ENCODE measurements around the gene KCTD5. TPM values are rescaled to one million over a fixed set of nuclear protein-coding genes. Genes with fewer than 3 reads are reported as not detected.

The KCTD5 gene
- total and polyA plus RNA-seq, 2 experiments from 2014 or later, result 19.7 to 31.8 TPM

GRCh38 chr16:2704983-2705275 lies 22.6 kb downstream of the KCTD5 start:
- H3F3A ChIP-seq (replicated peaks; ENCODE audit: low read depth), result no peaks in the 10 kb centered on the region; the same call in 1 of the 2 replicates
- H3K4me3 ChIP-seq, result no peak overlapping the region
- no peak overlapping the region for H3K4me3 Mint-ChIP-seq
- H3K4me1 ChIP-seq (ENCODE audit: insufficient read depth), result no peaks in the 10 kb centered on the region
- H3K4me1 Mint-ChIP-seq, result no peaks in the 10 kb centered on the region
- TF ChIP-seq ZNF331 (CRISPR knock-in tag; IDR thresholded peaks at IDR 0.05; ENCODE audit: low read depth), result no peak
- no peak for TF ChIP-seq JUNB (IDR thresholded peaks at IDR 0.05; ENCODE audit: unreplicated experiment)
- no peak for TF ChIP-seq POLR2AphosphoS5 (IDR thresholded peaks at IDR 0.05; ENCODE audit: low read depth)
- no peak for TF ChIP-seq EZH2phosphoT487 (IDR thresholded peaks at IDR 0.05; ENCODE audit: unreplicated experiment)
- no peak for TF ChIP-seq EZH2 (IDR thresholded peaks at IDR 0.05; ENCODE audit: low read depth, unreplicated experiment)
- TF ChIP-seq ETS1 (IDR thresholded peaks at IDR 0.05), result no peak
- TF ChIP-seq STAT1 (IDR thresholded peaks at IDR 0.05; ENCODE audit: unreplicated experiment), result no peak
- no peak for TF ChIP-seq NANOG (IDR thresholded peaks at IDR 0.05; ENCODE audit: borderline replicate concordance)
- TF ChIP-seq ZNF462 (CRISPR knock-in tag; IDR thresholded peaks at IDR 0.05), result no peak
- TF ChIP-seq CREB1 (CRISPR knock-in tag; IDR thresholded peaks at IDR 0.05; ENCODE audit: low read depth), result no peak
- no peak for TF ChIP-seq ZNF114 (CRISPR knock-in tag; IDR thresholded peaks at IDR 0.05)
- TF ChIP-seq, protein P1, sequence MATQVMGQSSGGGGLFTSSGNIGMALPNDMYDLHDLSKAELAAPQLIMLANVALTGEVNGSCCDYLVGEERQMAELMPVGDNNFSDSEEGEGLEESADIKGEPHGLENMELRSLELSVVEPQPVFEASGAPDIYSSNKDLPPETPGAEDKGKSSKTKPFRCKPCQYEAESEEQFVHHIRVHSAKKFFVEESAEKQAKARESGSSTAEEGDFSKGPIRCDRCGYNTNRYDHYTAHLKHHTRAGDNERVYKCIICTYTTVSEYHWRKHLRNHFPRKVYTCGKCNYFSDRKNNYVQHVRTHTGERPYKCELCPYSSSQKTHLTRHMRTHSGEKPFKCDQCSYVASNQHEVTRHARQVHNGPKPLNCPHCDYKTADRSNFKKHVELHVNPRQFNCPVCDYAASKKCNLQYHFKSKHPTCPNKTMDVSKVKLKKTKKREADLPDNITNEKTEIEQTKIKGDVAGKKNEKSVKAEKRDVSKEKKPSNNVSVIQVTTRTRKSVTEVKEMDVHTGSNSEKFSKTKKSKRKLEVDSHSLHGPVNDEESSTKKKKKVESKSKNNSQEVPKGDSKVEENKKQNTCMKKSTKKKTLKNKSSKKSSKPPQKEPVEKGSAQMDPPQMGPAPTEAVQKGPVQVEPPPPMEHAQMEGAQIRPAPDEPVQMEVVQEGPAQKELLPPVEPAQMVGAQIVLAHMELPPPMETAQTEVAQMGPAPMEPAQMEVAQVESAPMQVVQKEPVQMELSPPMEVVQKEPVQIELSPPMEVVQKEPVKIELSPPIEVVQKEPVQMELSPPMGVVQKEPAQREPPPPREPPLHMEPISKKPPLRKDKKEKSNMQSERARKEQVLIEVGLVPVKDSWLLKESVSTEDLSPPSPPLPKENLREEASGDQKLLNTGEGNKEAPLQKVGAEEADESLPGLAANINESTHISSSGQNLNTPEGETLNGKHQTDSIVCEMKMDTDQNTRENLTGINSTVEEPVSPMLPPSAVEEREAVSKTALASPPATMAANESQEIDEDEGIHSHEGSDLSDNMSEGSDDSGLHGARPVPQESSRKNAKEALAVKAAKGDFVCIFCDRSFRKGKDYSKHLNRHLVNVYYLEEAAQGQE (IDR thresholded peaks at IDR 0.05; ENCODE audit: unreplicated experiment), result no peak
- no peak for TF ChIP-seq CTCF (conservative IDR thresholded peaks at IDR 0.05; ENCODE audit: low read depth in 2 of 2)
- H4K20me1 ChIP-seq (replicated peaks; ENCODE audit: insufficient read depth), result no peaks in the 10 kb centered on the region; the same call in 1 of the 2 replicates
- H3K27me3 ChIP-seq (ENCODE audit: insufficient read depth), result no peaks in the 10 kb centered on the region
- no peak overlapping the region for H2AFZ ChIP-seq
- peaks cover 12% of the 10 kb centered on the region; the same call in 2 of the 3 replicates for H3K36me3 Mint-ChIP-seq (ENCODE audit: low read depth)
- no peak overlapping the region for H3K27ac ChIP-seq (ENCODE audit: low read depth)
- peaks cover 3% of the 10 kb centered on the region for H3K27me3 Mint-ChIP-seq (ENCODE audit: insufficient read depth, low read depth, poor library complexity)
- H3K27ac Mint-ChIP-seq, result no peak overlapping the region
- H3K9me2 ChIP-seq (ENCODE audit: insufficient read depth), result no peaks in the 10 kb centered on the region
- DNase-seq (ENCODE audit: low spot score) (no peak), ATAC-seq (no peak)
- H3K36me3 ChIP-seq (ENCODE audit: insufficient read depth), result 0 out of 2 replicates have a peak, but pooled peaks cover 5% of the 10 kb centered on the region
- H3K4me2 ChIP-seq, result no peak overlapping the region
- H3K79me2 ChIP-seq (replicated peaks; ENCODE audit: insufficient read depth), result no peaks in the 10 kb centered on the region
- no peaks in the 10 kb centered on the region for H3K9me3 Mint-ChIP-seq

Measured in GM23338 (cell line).